Panc1 (cell line): ENCODE measurements around the gene BLNK.

Source experiments
- CTCF ChIP-seq: fragments of 450-650 bp; IDR thresholded peaks from 2 replicates; pipeline ENCODE4 v1.5.1; 2017; ENCODE audit warnings: mild to moderate bottlenecking
- POLR2AphosphoS5 ChIP-seq: IDR thresholded peaks from 2 replicates; pipeline ENCODE4 v1.6.1; 2012; ENCODE audit warnings: mild to moderate bottlenecking, low read depth, low read length, moderate library complexity
- REST ChIP-seq, 2 experiments: IDR thresholded peaks; 2 replicates each; pipeline ENCODE4 v1.6.1; 2011 to 2012; ENCODE audit warnings: low read depth in 2 of 2, control low read depth in 1 of 2, low read length in 1 of 2, mild to moderate bottlenecking in 1 of 2, moderate library complexity in 1 of 2; ENCODE audit not compliant: insufficient read depth in 1 of 2
- TCF7L2 ChIP-seq: IDR thresholded peaks from 2 replicates; pipeline ENCODE4 v1.6.1; 2011; ENCODE audit warnings: mild to moderate bottlenecking, low read depth, low read length, inconsistent platforms

- no peak for TF ChIP-seq CTCF
- TF ChIP-seq POLR2AphosphoS5: no peak
- no peak for TF ChIP-seq REST (IDR thresholded peaks at IDR 0.05; ENCODE audit: insufficient read depth in 1 of 2, low read depth in 2 of 2, low read length in 1 of 2)
- no peak for TF ChIP-seq TCF7L2
Measured at GRCh38 chr10:96216775-96217174, 54.6 kb downstream of the BLNK start.
